Erythroblast (primary cell): Measurements from ENCODE around the gene TIAM1.

Experiments used
- GATA1 ChIP-seq: IDR thresholded peaks from 2 replicates; pipeline ENCODE4 v1.6.1; 2011; ENCODE audit warnings: low read depth, mild to moderate bottlenecking, control low read depth, low read length, moderate library complexity
- POLR2A ChIP-seq: IDR thresholded peaks from 2 replicates; pipeline ENCODE4 v1.6.1; 2011; ENCODE audit warnings: mild to moderate bottlenecking, low read length

DNA sequence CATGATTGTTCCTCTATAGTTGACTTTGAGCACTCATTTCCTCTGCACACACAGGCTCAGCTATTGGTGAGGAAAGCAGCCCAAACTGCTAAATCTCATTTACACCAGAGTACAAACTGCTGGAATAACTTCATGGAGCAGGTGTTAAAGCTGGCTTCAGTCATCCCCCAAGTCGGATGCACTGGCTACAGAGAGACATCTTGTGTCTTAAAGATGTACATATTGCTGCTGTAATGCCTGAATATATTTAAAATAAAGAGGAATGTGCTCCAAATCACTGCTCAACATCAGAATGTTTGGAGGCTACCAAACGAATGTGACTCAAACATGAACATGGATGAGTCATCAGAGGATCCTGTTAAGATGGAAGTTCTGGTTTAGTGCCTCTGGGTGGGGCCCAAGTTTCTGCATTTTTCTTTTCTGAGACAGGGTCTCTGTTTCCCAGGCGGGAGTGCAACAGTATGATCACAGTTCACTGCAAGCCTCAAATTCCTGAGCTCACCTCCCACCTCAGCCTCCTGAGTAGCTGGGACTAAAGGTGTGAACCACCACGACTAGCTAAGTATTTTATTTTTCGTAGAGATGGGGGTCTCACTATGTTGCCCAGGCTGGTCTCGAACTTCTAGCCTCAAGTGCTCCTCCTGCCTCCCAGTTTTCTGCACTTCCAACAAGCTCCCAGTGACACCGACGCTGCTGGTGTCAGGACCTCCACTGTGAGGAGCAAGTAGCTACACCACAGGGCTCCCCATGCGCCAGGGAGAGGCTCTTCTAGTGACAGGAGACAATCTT is 226.7 kb downstream of the TIAM1 start:
- no peak for TF ChIP-seq POLR2A
- no peak for TF ChIP-seq GATA1
